ENCODE results near the gene PLA2G12B.

PLA2G12B gene

DNA sequence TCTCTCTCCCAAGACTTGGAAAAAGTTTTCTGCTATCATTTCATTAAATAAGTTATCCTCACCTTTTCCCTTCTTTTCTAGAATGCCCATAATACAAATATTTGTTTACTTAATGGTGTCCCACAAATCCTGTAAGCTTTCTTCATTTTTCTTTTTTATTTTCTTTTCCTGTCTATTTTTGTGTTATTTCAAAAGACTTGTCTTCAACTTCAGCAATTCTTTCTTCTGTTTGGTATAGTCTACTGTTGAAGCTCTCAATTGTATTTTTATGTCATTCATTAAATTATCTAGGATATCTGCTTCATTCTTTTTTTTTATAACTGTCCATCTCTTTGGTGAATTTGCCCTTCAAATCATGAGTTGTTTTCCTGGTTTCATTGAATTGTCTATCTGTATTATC is 25.1 kb upstream of the PLA2G12B start:
- H3K4me3 ChIP-seq (ENCODE audit: low read length in 2 of 2): no peak overlapping the region
- no peaks in the 10 kb centered on the region for H3K9me3 ChIP-seq (ENCODE audit: control insufficient read depth in 2 of 2, low read length in 2 of 2)
- no peak overlapping the region for H3K9ac ChIP-seq (ENCODE audit: low read length in 2 of 2)
- no peaks in the 10 kb centered on the region for H3K4me1 ChIP-seq (ENCODE audit: control insufficient read depth, insufficient read depth, low read length)
- no peaks in the 10 kb centered on the region for H3K36me3 ChIP-seq (ENCODE audit: control insufficient read depth in 2 of 2, insufficient read depth in 2 of 2, low read length in 2 of 2)
- peaks cover 0 to 3% of the 10 kb centered on the region in 2 donors for H3K27me3 ChIP-seq (ENCODE audit: control insufficient read depth in 1 of 2, insufficient read depth in 2 of 2, low read length in 2 of 2)
- H3K27ac ChIP-seq (ENCODE audit: low read length): no peak overlapping the region

DNA sequence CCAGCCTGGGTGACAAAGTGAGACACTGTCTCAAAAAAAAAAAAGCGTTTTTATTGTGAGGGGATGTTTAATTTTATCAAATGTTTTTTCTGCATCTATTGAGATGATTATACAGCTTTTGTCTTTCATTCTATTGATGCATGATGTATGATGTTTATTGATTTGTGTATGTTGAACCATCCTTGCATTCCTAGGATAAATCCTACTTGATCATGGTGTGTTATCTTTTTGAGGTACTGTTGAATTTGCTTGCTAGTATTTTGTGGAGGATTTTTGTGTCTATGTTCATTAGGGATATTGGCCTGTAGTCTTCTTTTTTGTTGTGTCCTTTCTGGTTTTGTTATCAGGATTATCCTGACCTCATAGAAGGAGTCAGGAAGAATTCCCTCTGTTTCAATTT is 22.3 kb upstream of the PLA2G12B start:
- H3K27ac ChIP-seq (ENCODE audit: low read length): no peak overlapping the region
- no peaks in the 10 kb centered on the region for H3K36me3 ChIP-seq (ENCODE audit: control insufficient read depth in 2 of 2, insufficient read depth in 2 of 2, low read length in 2 of 2)
- no peaks in the 10 kb centered on the region for H3K9me3 ChIP-seq (ENCODE audit: control insufficient read depth in 2 of 2, low read length in 2 of 2)
- H3K9ac ChIP-seq (ENCODE audit: low read length in 2 of 2): no peak overlapping the region
- no peaks in the 10 kb centered on the region for H3K4me1 ChIP-seq (ENCODE audit: control insufficient read depth, insufficient read depth, low read length)
- peaks cover 0 to 3% of the 10 kb centered on the region in 2 donors for H3K27me3 ChIP-seq (ENCODE audit: control insufficient read depth in 1 of 2, insufficient read depth in 2 of 2, low read length in 2 of 2)
- H3K4me3 ChIP-seq (ENCODE audit: low read length in 2 of 2): no peak overlapping the region

DNA sequence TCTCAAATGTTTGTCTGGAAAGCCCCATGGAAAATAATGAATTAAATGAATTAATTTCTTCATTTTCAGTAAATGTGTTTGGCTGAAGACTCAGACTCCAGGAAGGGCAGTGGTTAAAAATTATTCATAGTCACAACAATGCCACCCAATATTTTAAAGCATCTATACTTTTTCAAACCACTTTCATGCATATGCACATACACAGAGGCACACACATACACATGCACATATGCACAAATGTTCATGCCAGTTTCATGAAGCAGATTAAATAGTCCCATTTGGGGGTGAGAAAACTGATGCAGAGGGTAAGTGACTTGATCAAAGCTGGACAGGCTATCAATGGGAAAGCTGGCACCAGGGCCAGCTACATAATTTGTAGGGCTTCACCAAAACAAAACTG is 1.4 kb upstream of the PLA2G12B start:
- Histone ChIP-seq H3K4me1 (ENCODE audit: control insufficient read depth, insufficient read depth, low read length) (no peaks in the 10 kb centered on the region), H3K36me3 (ENCODE audit: control insufficient read depth in 2 of 2, insufficient read depth in 2 of 2, low read length in 2 of 2) (no peaks in the 10 kb centered on the region), H3K27ac (ENCODE audit: low read length) (no peak overlapping the region), H3K9ac (ENCODE audit: low read length in 2 of 2) (no peak overlapping the region), H3K9me3 (ENCODE audit: control insufficient read depth in 2 of 2, low read length in 2 of 2) (no peaks in the 10 kb centered on the region), H3K4me3 (ENCODE audit: low read length in 2 of 2) (no peak overlapping the region), H3K27me3 (ENCODE audit: control insufficient read depth in 1 of 2, insufficient read depth in 2 of 2, low read length in 2 of 2) (peaks cover 0 to 2% of the 10 kb centered on the region in 2 donors)

DNA sequence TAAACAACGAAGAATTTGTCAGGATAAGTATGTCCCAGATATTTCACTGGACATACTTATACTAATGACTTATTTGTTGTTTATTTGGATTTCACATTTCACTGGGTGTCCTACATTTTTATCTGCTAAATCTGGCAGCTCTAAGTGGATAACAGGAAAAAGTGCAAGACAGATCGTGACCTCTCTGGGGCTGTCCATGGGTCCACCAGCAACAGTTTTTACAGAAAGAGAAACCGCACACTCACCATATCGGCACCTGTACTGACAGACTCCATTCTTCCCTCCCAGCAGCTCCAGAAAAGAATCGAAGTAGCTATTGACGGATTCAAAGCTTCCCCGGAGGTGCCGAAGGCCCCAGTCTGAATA is 393 bp downstream of the PLA2G12B start:
- Histone ChIP-seq H3K36me3 (ENCODE audit: control insufficient read depth in 2 of 2, insufficient read depth in 2 of 2, low read length in 2 of 2) (no peaks in the 10 kb centered on the region), H3K27ac (ENCODE audit: low read length) (no peak overlapping the region), H3K9ac (ENCODE audit: low read length in 2 of 2) (no peak overlapping the region), H3K27me3 (ENCODE audit: control insufficient read depth in 1 of 2, insufficient read depth in 2 of 2, low read length in 2 of 2) (peaks cover 0 to 2% of the 10 kb centered on the region in 2 donors), H3K4me1 (ENCODE audit: control insufficient read depth, insufficient read depth, low read length) (no peaks in the 10 kb centered on the region), H3K4me3 (ENCODE audit: low read length in 2 of 2) (no peak overlapping the region), H3K9me3 (ENCODE audit: control insufficient read depth in 2 of 2, low read length in 2 of 2) (no peaks in the 10 kb centered on the region)

DNA sequence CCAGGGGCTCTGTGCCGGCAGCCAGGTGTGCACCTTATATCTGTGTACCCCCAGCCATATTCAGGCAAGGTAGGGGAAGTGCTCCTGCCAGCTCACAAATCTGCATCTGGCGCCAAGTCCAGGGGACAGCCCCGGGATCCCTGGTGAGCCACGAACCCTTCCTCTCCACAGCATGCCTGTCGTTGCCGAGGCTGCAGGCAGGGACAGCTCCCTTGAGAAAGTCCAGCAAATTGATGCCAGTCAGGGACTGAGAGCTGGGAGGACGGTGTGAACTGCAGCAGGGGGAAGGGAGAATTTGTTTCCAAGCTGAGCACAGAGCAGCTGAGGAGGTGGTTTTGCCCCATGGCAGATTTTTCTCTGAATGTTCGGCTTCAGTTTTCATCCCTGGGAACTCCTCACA is 919 bp downstream of the PLA2G12B start:
- Histone ChIP-seq H3K27me3 (ENCODE audit: control insufficient read depth in 1 of 2, insufficient read depth in 2 of 2, low read length in 2 of 2) (peaks cover 0 to 2% of the 10 kb centered on the region in 2 donors), H3K36me3 (ENCODE audit: control insufficient read depth in 2 of 2, insufficient read depth in 2 of 2, low read length in 2 of 2) (no peaks in the 10 kb centered on the region), H3K4me1 (ENCODE audit: control insufficient read depth, insufficient read depth, low read length) (no peaks in the 10 kb centered on the region), H3K4me3 (ENCODE audit: low read length in 2 of 2) (no peak overlapping the region), H3K27ac (ENCODE audit: low read length) (no peak overlapping the region), H3K9ac (ENCODE audit: low read length in 2 of 2) (no peak overlapping the region), H3K9me3 (ENCODE audit: control insufficient read depth in 2 of 2, low read length in 2 of 2) (no peaks in the 10 kb centered on the region)

DNA sequence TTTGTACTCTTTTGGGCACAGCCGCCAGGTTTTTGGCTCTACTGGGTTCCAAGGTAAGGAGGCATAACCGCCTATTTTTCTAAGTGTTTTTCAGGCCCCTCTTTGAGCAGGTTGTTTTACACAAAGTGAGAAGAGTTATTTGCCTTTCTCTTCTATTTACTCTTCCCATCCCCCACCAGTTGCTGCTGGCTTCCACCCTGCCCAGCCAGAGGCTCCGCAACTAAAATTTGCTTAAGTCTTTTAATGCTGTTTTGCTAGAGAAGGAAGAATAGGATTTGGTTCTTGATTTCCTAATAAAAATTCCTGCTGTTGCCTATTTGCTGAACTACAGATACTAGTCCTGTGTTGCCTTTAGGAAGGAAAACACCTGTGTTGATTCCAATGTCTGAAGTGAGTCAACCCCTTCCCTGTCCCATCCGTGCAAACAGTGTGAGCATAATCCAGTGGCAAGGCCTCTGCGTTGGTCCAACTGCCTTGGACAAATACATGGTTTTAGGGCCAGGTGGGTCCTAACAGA is 1.9 kb downstream of the PLA2G12B start:
- Histone ChIP-seq H3K27ac (ENCODE audit: low read length) (no peak overlapping the region), H3K36me3 (ENCODE audit: control insufficient read depth in 2 of 2, insufficient read depth in 2 of 2, low read length in 2 of 2) (no peaks in the 10 kb centered on the region), H3K4me1 (ENCODE audit: control insufficient read depth, insufficient read depth, low read length) (no peaks in the 10 kb centered on the region), H3K4me3 (ENCODE audit: low read length in 2 of 2) (no peak overlapping the region), H3K9ac (ENCODE audit: low read length in 2 of 2) (no peak overlapping the region), H3K9me3 (ENCODE audit: control insufficient read depth in 2 of 2, low read length in 2 of 2) (no peaks in the 10 kb centered on the region), H3K27me3 (ENCODE audit: control insufficient read depth in 1 of 2, insufficient read depth in 2 of 2, low read length in 2 of 2) (peaks cover 0 to 2% of the 10 kb centered on the region in 2 donors)

DNA sequence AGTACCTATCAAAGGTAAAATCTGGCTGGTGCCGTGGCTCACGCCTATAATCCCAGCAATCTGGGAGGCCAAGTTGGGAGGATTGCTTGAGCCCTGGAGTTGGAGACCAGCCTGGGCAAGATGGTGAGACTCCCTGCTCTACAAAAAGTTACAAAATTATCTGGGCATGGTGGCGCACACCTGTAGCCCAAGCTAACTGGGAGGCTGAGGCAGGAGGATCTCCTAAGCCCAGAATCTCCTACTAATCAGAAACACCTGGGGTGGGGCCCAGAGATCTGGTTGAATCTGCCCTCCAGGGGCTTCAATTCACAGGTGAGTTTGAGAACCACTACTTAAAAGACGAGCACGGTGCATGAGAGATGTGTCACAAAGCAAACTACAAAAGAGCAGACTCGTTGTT is 2.4 kb downstream of the PLA2G12B start:
- no peaks in the 10 kb centered on the region for H3K9me3 ChIP-seq (ENCODE audit: control insufficient read depth in 2 of 2, low read length in 2 of 2)
- no peak overlapping the region for H3K27ac ChIP-seq (ENCODE audit: low read length)
- H3K36me3 ChIP-seq (ENCODE audit: control insufficient read depth in 2 of 2, insufficient read depth in 2 of 2, low read length in 2 of 2): no peaks in the 10 kb centered on the region
- H3K4me1 ChIP-seq (ENCODE audit: control insufficient read depth, insufficient read depth, low read length): no peaks in the 10 kb centered on the region
- no peak overlapping the region for H3K9ac ChIP-seq (ENCODE audit: low read length in 2 of 2)
- no peak overlapping the region for H3K4me3 ChIP-seq (ENCODE audit: low read length in 2 of 2)
- peaks cover 0 to 2% of the 10 kb centered on the region in 2 donors for H3K27me3 ChIP-seq (ENCODE audit: control insufficient read depth in 1 of 2, insufficient read depth in 2 of 2, low read length in 2 of 2)

DNA sequence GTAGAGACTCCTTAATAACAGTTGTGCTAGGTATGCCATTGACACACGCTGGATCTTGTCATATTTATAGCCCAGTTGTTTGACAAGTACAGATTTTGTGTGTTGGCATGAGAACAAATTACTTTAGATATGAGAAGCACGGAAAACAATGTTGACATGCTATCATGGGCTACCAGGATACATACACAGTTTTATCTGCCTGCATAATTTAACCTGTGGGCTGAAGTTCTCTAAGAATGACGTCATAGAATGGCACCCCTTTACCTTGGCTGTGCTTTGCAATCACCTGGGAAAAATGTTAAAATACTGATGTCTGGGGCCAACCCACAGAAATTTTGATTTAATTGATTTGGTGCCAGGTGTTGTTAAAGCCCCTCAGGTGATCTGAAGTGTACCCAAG is 2.8 kb downstream of the PLA2G12B start:
- Histone ChIP-seq H3K27me3 (ENCODE audit: control insufficient read depth in 1 of 2, insufficient read depth in 2 of 2, low read length in 2 of 2) (peaks cover 0 to 2% of the 10 kb centered on the region in 2 donors), H3K4me1 (ENCODE audit: control insufficient read depth, insufficient read depth, low read length) (no peaks in the 10 kb centered on the region), H3K27ac (ENCODE audit: low read length) (no peak overlapping the region), H3K36me3 (ENCODE audit: control insufficient read depth in 2 of 2, insufficient read depth in 2 of 2, low read length in 2 of 2) (no peaks in the 10 kb centered on the region), H3K9me3 (ENCODE audit: control insufficient read depth in 2 of 2, low read length in 2 of 2) (no peaks in the 10 kb centered on the region), H3K9ac (ENCODE audit: low read length in 2 of 2) (no peak overlapping the region), H3K4me3 (ENCODE audit: low read length in 2 of 2) (no peak overlapping the region)

DNA sequence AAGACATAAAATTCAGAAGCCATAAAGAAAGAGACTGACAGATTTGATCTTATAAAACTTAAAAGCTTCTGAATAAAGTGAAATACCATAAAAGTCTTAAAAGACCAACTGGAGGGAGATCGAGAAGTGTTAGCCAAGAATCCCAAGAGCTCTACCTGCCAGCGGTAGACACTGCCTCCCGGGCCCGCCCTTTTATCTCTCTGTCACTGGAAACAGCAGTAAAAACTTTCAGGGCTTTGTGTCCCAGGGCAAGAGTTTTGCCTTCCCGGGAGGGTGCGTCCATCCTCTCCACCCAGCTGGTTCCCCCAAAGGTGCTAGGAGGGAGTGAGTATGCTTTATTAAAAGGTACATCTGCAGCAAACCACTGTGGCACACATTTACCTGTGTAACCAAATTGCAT is 5.8 kb downstream of the PLA2G12B start:
- no peak overlapping the region for H3K4me3 ChIP-seq (ENCODE audit: low read length in 2 of 2)
- peaks cover 0 to 2% of the 10 kb centered on the region in 2 donors for H3K27me3 ChIP-seq (ENCODE audit: control insufficient read depth in 1 of 2, insufficient read depth in 2 of 2, low read length in 2 of 2)
- H3K36me3 ChIP-seq (ENCODE audit: control insufficient read depth in 2 of 2, insufficient read depth in 2 of 2, low read length in 2 of 2): no peaks in the 10 kb centered on the region
- H3K9ac ChIP-seq (ENCODE audit: low read length in 2 of 2): no peak overlapping the region
- no peaks in the 10 kb centered on the region for H3K4me1 ChIP-seq (ENCODE audit: control insufficient read depth, insufficient read depth, low read length)
- H3K27ac ChIP-seq (ENCODE audit: low read length): no peak overlapping the region
- H3K9me3 ChIP-seq (ENCODE audit: control insufficient read depth in 2 of 2, low read length in 2 of 2): peaks cover 0 to 3% of the 10 kb centered on the region in 2 donors

DNA sequence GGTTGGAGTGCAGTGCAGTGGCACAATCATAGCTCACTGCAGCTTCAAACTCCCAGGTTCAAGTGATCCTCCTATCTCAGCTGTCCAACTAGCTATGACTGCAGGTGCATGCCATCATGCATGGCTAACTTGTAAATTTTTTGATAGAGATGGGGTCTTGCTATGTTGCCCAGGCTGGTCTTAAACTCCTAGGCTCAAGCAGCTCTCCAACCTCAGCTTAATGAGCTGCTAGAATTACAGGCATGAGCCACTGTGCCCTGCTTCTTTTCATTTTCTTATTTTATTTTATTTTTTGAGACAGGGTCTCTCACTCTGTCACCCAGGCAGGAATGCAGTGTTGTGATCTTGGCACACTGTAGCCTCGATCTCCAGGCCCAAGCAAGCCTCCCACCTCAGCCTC is 7.6 kb downstream of the PLA2G12B start:
- Histone ChIP-seq H3K4me3 (ENCODE audit: low read length in 2 of 2) (no peak overlapping the region), H3K4me1 (ENCODE audit: control insufficient read depth, insufficient read depth, low read length) (no peaks in the 10 kb centered on the region), H3K9ac (ENCODE audit: low read length in 2 of 2) (no peak overlapping the region), H3K27me3 (ENCODE audit: control insufficient read depth in 1 of 2, insufficient read depth in 2 of 2, low read length in 2 of 2) (peaks cover 0 to 2% of the 10 kb centered on the region in 2 donors), H3K36me3 (ENCODE audit: control insufficient read depth in 2 of 2, insufficient read depth in 2 of 2, low read length in 2 of 2) (no peaks in the 10 kb centered on the region), H3K9me3 (ENCODE audit: control insufficient read depth in 2 of 2, low read length in 2 of 2) (peaks cover 0 to 3% of the 10 kb centered on the region in 2 donors), H3K27ac (ENCODE audit: low read length) (no peak overlapping the region)

DNA sequence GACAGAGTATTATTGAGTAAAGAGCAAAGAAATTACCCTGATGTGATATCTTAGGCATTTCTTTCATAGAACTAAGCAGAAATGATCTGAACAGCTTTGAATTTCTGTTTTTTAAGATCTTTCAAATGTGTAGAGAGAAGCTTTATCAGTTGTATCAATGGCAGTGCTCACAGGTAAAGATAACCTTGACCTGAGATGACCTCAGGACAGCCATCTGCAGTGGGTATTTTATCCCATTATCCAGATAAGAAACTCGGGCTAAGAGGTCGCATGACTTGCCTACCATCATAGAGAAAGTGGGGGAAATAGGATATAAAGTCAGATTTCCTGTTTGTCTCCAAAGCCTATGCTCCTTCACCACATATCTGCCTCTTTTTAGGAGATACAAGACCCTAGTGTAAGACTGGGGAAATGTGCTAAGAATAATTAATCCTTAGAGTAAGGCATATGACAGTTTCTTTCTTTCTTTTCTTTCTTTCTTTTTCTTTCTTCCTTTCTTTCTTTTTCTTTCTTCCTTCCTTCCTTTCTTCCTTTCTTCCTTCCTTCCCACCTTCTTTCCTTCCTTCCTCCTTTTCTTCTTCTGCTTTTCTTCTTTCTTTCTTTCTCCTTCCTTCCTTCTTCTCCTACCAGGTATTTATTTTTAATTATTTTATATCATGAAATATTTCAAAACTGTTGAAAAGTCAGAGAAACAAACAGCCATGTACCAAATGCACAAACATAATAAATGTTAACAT is 10.9 kb downstream of the PLA2G12B start:
- Histone ChIP-seq H3K36me3 (ENCODE audit: control insufficient read depth in 2 of 2, insufficient read depth in 2 of 2, low read length in 2 of 2) (no peaks in the 10 kb centered on the region), H3K4me3 (ENCODE audit: low read length in 2 of 2) (no peak overlapping the region), H3K9ac (ENCODE audit: low read length in 2 of 2) (no peak overlapping the region), H3K27me3 (ENCODE audit: control insufficient read depth in 1 of 2, insufficient read depth in 2 of 2, low read length in 2 of 2) (no peaks in the 10 kb centered on the region), H3K9me3 (ENCODE audit: control insufficient read depth in 2 of 2, low read length in 2 of 2) (peaks cover 0 to 3% of the 10 kb centered on the region in 2 donors), H3K27ac (ENCODE audit: low read length) (no peak overlapping the region), H3K4me1 (ENCODE audit: control insufficient read depth, insufficient read depth, low read length) (no peaks in the 10 kb centered on the region)
